Karpas-422 (cell line): ENCODE results near the gene LOXL3. TPM values are rescaled to one million over a fixed set of nuclear protein-coding genes. Genes with fewer than 3 reads are reported as not detected.

Source experiments
- DNase-seq: peaks from one replicate; pipeline ENCODE4 v3.0.0-alpha.2; 2015
- H2AFZ ChIP-seq: fragments of 200-600 bp; sonication (generic); 2 replicates; pipeline ENCODE4 v1.6.1; 2014; ENCODE audit warnings: antibody characterized with exemption, low read length, mixed read lengths
- H3K27ac ChIP-seq: fragments of 200-600 bp; sonication (generic); 2 replicates; pipeline ENCODE4 v1.5.1; 2014; ENCODE audit warnings: mild to moderate bottlenecking, low read length, moderate library complexity
- H3K27me3 ChIP-seq: fragments of 200-600 bp; sonication (generic); 2 replicates; pipeline ENCODE4 v1.6.1; 2014; ENCODE audit warnings: low read length, mixed read lengths
- H3K36me3 ChIP-seq: fragments of 200-600 bp; sonication (generic); 2 replicates; pipeline ENCODE4 v1.6.1; 2014; ENCODE audit warnings: low read length, mixed read lengths; ENCODE audit not compliant: insufficient read depth
- H3K4me1 ChIP-seq: fragments of 200-600 bp; sonication (generic); 2 replicates; pipeline ENCODE4 v1.6.1; 2014; ENCODE audit warnings: mild to moderate bottlenecking, low read length, mixed read lengths
- H3K4me2 ChIP-seq: fragments of 200-600 bp; sonication (generic); 2 replicates; pipeline ENCODE4 v1.6.1; 2014; ENCODE audit warnings: low read length, low read depth, mild to moderate bottlenecking; ENCODE audit not compliant: poor library complexity, severe bottlenecking
- H3K4me3 ChIP-seq: fragments of 200-600 bp; sonication (generic); 2 replicates; pipeline ENCODE4 v1.5.1; 2014; ENCODE audit warnings: mild to moderate bottlenecking, antibody characterized with exemption, low read length, mixed read lengths
- H3K79me2 ChIP-seq: fragments of 200-600 bp; sonication (generic); 2 replicates; pipeline ENCODE4 v1.6.1; 2014; ENCODE audit warnings: mild to moderate bottlenecking, low read length, mixed read lengths
- H3K9ac ChIP-seq: fragments of 200-600 bp; sonication (generic); 2 replicates; pipeline ENCODE4 v1.6.0; 2014; ENCODE audit warnings: low read length
- H3K9me2 ChIP-seq: fragments of 200-600 bp; sonication (generic), shearing (Covaris generic); replicated peaks from 2 replicates; pipeline ENCODE4 v1.6.0; 2014; ENCODE audit warnings: mild to moderate bottlenecking, low read length, moderate library complexity; ENCODE audit not compliant: insufficient read depth
- H3K9me3 ChIP-seq: fragments of 300-700, 200-600 bp; sonication (generic); 2 replicates; pipeline ENCODE4 v1.6.1; 2014; ENCODE audit warnings: low read length, mixed read lengths
- H4K20me1 ChIP-seq: fragments of 200-600 bp; sonication (generic); 2 replicates; pipeline ENCODE4 v1.6.1; 2014; ENCODE audit warnings: mild to moderate bottlenecking, antibody characterized with exemption, low read length, low read depth; ENCODE audit not compliant: insufficient read depth
- total RNA-seq: library from RNA; depleted of rRNA; stranded (reverse); fragments of >200 nt; shearing (Covaris generic); gene quantifications from 2 replicates; pipeline ENCODE4 v1.2.3, GENCODE V29; 2014; ENCODE audit warnings: low replicate concordance

LOXL3 gene
- total RNA-seq, 1 experiment from 2014 or later, result 0.15 TPM

GRCh38 chr2:74537140-74537539, 16.6 kb downstream of the LOXL3 start:
- no peaks in the 10 kb centered on the region for H3K9me2 ChIP-seq
- H4K20me1 ChIP-seq, result no peaks in the 10 kb centered on the region
- H3K79me2 ChIP-seq, result no peaks in the 10 kb centered on the region
- no peaks in the 10 kb centered on the region for H3K27me3 ChIP-seq
- no peaks in the 10 kb centered on the region for H3K4me1 ChIP-seq
- no peaks in the 10 kb centered on the region for H3K36me3 ChIP-seq
- no peak overlapping the region for H3K4me2 ChIP-seq
- no peak for DNase-seq
- H3K4me3 ChIP-seq, result no peak overlapping the region
- no peaks in the 10 kb centered on the region for H3K9me3 ChIP-seq
- H2AFZ ChIP-seq, result no peak overlapping the region
- H3K27ac ChIP-seq, result no peak overlapping the region
- no peak overlapping the region for H3K9ac ChIP-seq

DNA sequence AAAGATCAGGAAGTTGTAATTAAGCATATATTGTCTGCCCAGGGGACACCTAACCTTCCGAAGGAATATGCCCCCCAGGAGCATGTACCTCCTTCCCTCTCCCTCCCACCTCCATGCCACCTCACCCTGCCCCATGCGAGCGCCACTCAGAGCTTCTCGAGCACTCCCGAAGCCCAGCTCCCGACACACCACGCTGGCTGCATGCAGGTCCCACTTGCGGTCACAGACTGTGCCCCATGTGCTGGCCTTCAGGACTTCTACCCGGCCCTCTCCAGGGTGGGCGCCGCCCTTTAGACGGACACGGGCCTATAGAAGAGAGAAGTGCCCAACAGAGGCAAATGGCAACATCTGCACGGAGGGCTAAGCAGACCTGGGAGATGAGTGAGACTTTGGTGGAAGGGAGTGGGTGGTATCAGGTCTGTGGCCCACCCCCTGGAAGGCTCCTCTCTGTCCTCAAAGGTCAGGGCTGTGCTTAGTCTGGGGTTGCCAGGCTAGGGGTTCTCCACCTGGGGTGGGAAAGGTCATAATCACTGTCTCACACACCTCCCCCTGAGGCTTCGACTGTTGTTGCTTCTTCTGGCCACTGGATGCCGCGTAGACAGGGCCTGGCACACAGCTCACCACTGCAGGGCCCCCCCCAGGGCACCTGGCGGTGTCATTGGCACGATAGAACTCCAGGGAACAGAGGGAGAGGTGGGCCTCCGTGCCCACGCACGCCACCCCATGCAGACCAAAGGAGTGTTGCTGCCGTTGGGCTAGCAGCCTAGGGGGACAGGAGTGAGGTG, 17.4 kb downstream of the LOXL3 start:
- H3K9ac ChIP-seq, result no peak overlapping the region
- H4K20me1 ChIP-seq, result no peaks in the 10 kb centered on the region
- no peak overlapping the region for H2AFZ ChIP-seq
- H3K79me2 ChIP-seq, result no peaks in the 10 kb centered on the region
- H3K27ac ChIP-seq, result no peak overlapping the region
- no peaks in the 10 kb centered on the region for H3K36me3 ChIP-seq
- no peak overlapping the region for H3K4me2 ChIP-seq
- no peak overlapping the region for H3K4me3 ChIP-seq
- H3K27me3 ChIP-seq, result no peaks in the 10 kb centered on the region
- no peak for DNase-seq
- no peaks in the 10 kb centered on the region for H3K9me2 ChIP-seq
- H3K9me3 ChIP-seq, result no peaks in the 10 kb centered on the region
- H3K4me1 ChIP-seq, result peaks cover 4% of the 10 kb centered on the region

- Histone ChIP-seq H2AFZ (no peak overlapping the region), H3K36me3 (no peaks in the 10 kb centered on the region), H3K4me2 (no peak overlapping the region), H3K4me1 (peaks cover 13% of the 10 kb centered on the region), H3K9ac (no peak overlapping the region), H3K9me2 (no peaks in the 10 kb centered on the region), H3K79me2 (peaks cover 5% of the 10 kb centered on the region; the same call in 1 of the 2 replicates), H4K20me1 (no peaks in the 10 kb centered on the region), H3K4me3 (no peak overlapping the region), H3K27me3 (no peaks in the 10 kb centered on the region), H3K9me3 (no peaks in the 10 kb centered on the region), H3K27ac (no peak overlapping the region)
- DNase-seq, result no peak
These were observed 18.2 kb downstream of the LOXL3 start for GRCh38 chr2:74535440-74535965.

- Histone ChIP-seq H3K36me3 (no peaks in the 10 kb centered on the region), H3K4me1 (peaks cover 14% of the 10 kb centered on the region), H4K20me1 (no peaks in the 10 kb centered on the region), H3K9me2 (no peaks in the 10 kb centered on the region), H3K4me3 (no peak overlapping the region), H3K27ac (no peak overlapping the region), H2AFZ (no peak overlapping the region), H3K4me2 (no peak overlapping the region), H3K9ac (no peak overlapping the region), H3K27me3 (no peaks in the 10 kb centered on the region), H3K9me3 (no peaks in the 10 kb centered on the region), H3K79me2 (peaks cover 12% of the 10 kb centered on the region)
- no peak for DNase-seq
These were observed 19.3 kb downstream of the LOXL3 start for GRCh38 chr2:74534411-74534810.

DNA sequence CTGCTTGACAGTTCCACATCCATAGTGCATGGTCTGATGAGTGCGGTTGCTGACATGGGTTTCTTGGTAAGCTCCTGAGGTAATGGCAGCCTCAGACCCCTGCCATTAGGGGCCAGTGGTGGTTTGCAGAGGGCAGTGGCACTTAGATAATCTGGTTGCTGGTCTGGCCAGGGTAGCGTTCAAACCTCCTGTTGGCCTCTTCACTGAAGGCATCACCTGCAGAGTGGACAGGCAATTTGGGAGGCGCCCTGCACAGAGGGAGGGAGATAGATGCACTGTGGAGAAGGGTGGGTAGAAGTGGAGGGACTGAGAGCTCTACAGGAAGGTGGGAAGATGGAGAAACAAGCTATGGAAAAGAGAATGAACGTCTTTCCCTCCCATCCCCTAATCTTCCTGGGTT, 20.3 kb downstream of the LOXL3 start:
- DNase-seq, result no peak
- peaks cover 3% of the 10 kb centered on the region; the same call in 1 of the 2 replicates for H4K20me1 ChIP-seq
- H3K79me2 ChIP-seq, result peaks cover 21% of the 10 kb centered on the region
- H3K9ac ChIP-seq, result no peak overlapping the region
- H3K27ac ChIP-seq, result no peak overlapping the region
- H3K27me3 ChIP-seq, result no peaks in the 10 kb centered on the region
- no peak overlapping the region for H2AFZ ChIP-seq
- H3K9me3 ChIP-seq, result no peaks in the 10 kb centered on the region
- H3K4me1 ChIP-seq, result peaks cover 16% of the 10 kb centered on the region
- no peak overlapping the region for H3K4me2 ChIP-seq
- no peak overlapping the region for H3K4me3 ChIP-seq
- H3K36me3 ChIP-seq, result no peaks in the 10 kb centered on the region
- H3K9me2 ChIP-seq, result no peaks in the 10 kb centered on the region

GRCh38 chr2:74532222-74532621, 21.5 kb downstream of the LOXL3 start:
- Histone ChIP-seq H3K4me1 (peaks cover 29% of the 10 kb centered on the region), H3K9me2 (no peaks in the 10 kb centered on the region), H3K27ac (no peak overlapping the region), H3K27me3 (no peaks in the 10 kb centered on the region), H4K20me1 (peaks cover 13% of the 10 kb centered on the region; the same call in 1 of the 2 replicates), H3K9ac (no peak overlapping the region), H3K36me3 (peaks cover 11% of the 10 kb centered on the region), H3K4me2 (no peak overlapping the region), H3K79me2 (peaks cover 31% of the 10 kb centered on the region), H3K4me3 (no peak overlapping the region), H2AFZ (no peak overlapping the region), H3K9me3 (no peaks in the 10 kb centered on the region)
- DNase-seq, result peak; percentile 70

DNA sequence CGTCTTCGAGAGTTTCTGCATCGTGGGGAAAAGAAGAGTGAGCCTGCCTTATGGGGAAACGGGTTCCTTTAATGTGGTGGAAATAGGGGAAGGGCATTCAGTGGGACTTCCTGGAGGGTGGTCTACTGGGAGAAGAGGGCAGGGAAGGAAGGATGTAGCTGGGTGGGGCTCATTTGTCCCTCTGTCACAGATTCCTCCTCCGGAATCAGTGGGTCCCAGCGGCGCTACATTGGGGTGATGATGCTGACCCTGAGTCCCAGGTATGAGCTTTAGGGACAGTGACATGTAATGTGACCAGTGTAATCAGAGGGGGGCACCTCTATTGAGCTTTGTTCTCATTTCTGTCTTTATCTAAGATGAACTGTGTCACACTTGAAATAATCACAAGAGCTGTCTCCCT, 22.1 kb downstream of the LOXL3 start:
- Histone ChIP-seq H4K20me1 (peaks cover 13% of the 10 kb centered on the region; the same call in 1 of the 2 replicates), H3K36me3 (peaks cover 17% of the 10 kb centered on the region), H3K27me3 (no peaks in the 10 kb centered on the region), H3K4me2 (peak overlapping the region; percentile 91), H3K9me2 (no peaks in the 10 kb centered on the region), H3K79me2 (peaks cover 31% of the 10 kb centered on the region), H3K9ac (peak overlapping the region; percentile 94), H3K27ac (no peak overlapping the region), H3K4me3 (peak overlapping the region; percentile 91; the same call in 1 of the 2 replicates), H2AFZ (no peak overlapping the region), H3K9me3 (no peaks in the 10 kb centered on the region), H3K4me1 (peaks cover 34% of the 10 kb centered on the region)
- no peak for DNase-seq

DNA sequence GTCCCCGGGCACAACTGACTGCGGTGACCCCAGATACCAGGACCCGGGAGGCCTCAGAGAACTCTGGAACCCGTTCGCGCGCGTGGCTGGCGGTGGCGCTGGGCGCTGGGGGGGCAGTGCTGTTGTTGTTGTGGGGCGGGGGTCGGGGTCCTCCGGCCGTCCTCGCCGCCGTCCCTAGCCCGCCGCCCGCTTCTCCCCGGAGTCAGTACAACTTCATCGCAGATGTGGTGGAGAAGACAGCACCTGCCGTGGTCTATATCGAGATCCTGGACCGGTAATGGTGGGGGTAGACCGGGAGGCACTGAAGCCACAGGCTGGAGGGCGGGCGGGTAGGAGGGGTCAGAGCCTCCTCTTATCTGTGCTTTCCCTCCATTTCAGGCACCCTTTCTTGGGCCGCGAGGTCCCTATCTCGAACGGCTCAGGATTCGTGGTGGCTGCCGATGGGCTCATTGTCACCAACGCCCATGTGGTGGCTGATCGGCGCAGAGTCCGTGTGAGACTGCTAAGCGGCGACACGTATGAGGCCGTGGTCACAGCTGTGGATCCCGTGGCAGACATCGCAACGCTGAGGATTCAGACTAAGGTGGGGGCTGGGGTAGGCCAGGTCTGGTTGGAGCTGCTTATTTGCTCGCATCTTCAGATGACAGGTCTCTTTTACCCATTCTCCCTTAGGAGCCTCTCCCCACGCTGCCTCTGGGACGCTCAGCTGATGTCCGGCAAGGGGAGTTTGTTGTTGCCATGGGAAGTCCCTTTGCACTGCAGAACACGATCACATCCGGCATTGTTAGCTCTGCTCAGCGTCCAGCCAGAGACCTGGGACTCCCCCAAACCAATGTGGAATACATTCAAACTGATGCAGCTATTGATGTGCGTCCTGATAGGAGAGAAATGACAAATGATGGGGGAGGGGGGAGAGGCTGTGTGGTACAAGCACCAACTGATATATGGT, 23.2 kb downstream of the LOXL3 start:
- Histone ChIP-seq H3K9me2 (no peaks in the 10 kb centered on the region), H3K79me2 (peaks cover 31% of the 10 kb centered on the region), H3K4me2 (peak overlapping the region; percentile 91), H3K9me3 (no peaks in the 10 kb centered on the region), H4K20me1 (peaks cover 13% of the 10 kb centered on the region; the same call in 1 of the 2 replicates), H3K36me3 (peaks cover 29% of the 10 kb centered on the region), H3K27ac (peak overlapping the region; percentile 47; the same call in 1 of the 2 replicates), H3K4me3 (peak overlapping the region; percentile 91), H3K27me3 (no peaks in the 10 kb centered on the region), H3K4me1 (peaks cover 38% of the 10 kb centered on the region), H2AFZ (peak overlapping the region; percentile 87), H3K9ac (peak overlapping the region; percentile 94)
- peak; percentile 77 for DNase-seq
